ENCODE data around the gene SLC35A2. TPM values are rescaled to one million over a fixed set of nuclear protein-coding genes. Genes with fewer than 3 reads are reported as not detected.

SLC35A2 gene
- total RNA-seq, 2 experiments from 2014 or later: 9.9 to 22.2 TPM

DNA sequence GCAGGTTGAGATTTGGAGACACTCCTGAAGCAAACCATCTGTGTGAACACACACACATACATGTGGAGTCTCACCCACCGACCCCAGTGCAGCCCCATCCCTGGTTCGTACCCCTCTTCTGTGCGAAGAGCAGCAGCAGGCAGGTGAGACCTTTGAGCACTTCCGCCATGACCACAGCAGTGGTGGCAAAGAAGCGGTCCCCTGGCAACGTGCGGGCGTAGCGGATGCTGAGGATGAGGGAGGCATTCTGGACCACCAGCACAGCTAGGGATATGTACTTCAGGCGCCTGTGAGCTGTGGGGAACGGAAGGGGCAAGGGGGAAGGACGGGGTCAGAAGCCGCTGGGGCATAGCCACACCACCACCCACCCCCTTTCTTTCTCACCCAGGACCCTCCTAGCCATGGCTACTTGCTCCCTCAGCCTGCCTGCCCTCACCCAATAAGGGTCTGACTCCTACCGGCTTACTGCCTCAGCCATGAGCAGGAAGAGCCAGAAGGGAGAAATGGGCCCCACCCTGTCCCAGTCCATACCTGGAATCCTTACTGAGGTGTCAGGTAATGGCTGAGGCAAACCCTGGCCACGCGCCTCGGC lies 1.6 kb downstream of the SLC35A2 start:
- no peak overlapping the region for H2AFZ ChIP-seq (ENCODE audit: low read length)
- peaks cover 38% of the 10 kb centered on the region for H3K36me3 ChIP-seq (ENCODE audit: insufficient read depth, low read length)
- no peak for DNase-seq (ENCODE audit: low spot score)
- intact Hi-C loops (cut with micrococcal nuclease; ENCODE audit: unreplicated experiment): no loop called here
- H3K4me2 ChIP-seq (ENCODE audit: low read length): peak overlapping the region; percentile 93
- peaks cover 3% of the 10 kb centered on the region; the same call in 1 of the 2 replicates for H4K20me1 ChIP-seq (ENCODE audit: insufficient read depth, low read length)
- ChIA-PET CTCF (ENCODE audit: unreplicated experiment) (no interaction called here), POLR2A (no interaction called here)
- H3K79me2 ChIP-seq (ENCODE audit: insufficient read depth, low read depth, low read length): peaks cover 18% of the 10 kb centered on the region; the same call in 1 of the 2 replicates
- H3K9me3 ChIP-seq (ENCODE audit: low read length): no peaks in the 10 kb centered on the region
- H3K4me1 ChIP-seq (ENCODE audit: insufficient read depth, low read length, poor library complexity, severe bottlenecking): peaks cover 27% of the 10 kb centered on the region
- peak overlapping the region; percentile 96 for H3K4me3 ChIP-seq (ENCODE audit: low read depth, low read length, poor library complexity, severe bottlenecking)
- BruUV-seq (replicated peaks): no TSS peak
- no peak overlapping the region for H3K27ac ChIP-seq (ENCODE audit: low read depth, low read length, poor library complexity, severe bottlenecking)
- H3K9me2 ChIP-seq (ENCODE audit: insufficient read depth, low read length): no peaks in the 10 kb centered on the region
- no peak for TF ChIP-seq EZH2phosphoT487 (IDR thresholded peaks at IDR 0.05; ENCODE audit: borderline replicate concordance, low read depth, low read length)
- no peak for TF ChIP-seq CTCF (conservative IDR thresholded peaks at IDR 0.05; ENCODE audit: low read length)

- no peak overlapping the region for H2AFZ ChIP-seq (ENCODE audit: low read length)
- no peaks in the 10 kb centered on the region for H3K9me2 ChIP-seq (ENCODE audit: insufficient read depth, low read length)
- no peak for DNase-seq (ENCODE audit: low spot score)
- peaks cover 32% of the 10 kb centered on the region for H3K36me3 ChIP-seq (ENCODE audit: insufficient read depth, low read length)
- intact Hi-C loops (cut with micrococcal nuclease; ENCODE audit: unreplicated experiment): no loop called here
- POLR2A ChIA-PET: no interaction called here
- BruUV-seq (replicated peaks): no TSS peak
- TF ChIP-seq CTCF (conservative IDR thresholded peaks at IDR 0.05; ENCODE audit: low read length) (no peak), EZH2phosphoT487 (IDR thresholded peaks at IDR 0.05; ENCODE audit: borderline replicate concordance, low read depth, low read length) (no peak)
- H3K4me3 ChIP-seq (ENCODE audit: low read depth, low read length, poor library complexity, severe bottlenecking): no peak overlapping the region
- CTCF ChIA-PET (ENCODE audit: unreplicated experiment): no interaction called here
- no peaks in the 10 kb centered on the region for H3K9me3 ChIP-seq (ENCODE audit: low read length)
- H3K4me1 ChIP-seq (ENCODE audit: insufficient read depth, low read length, poor library complexity, severe bottlenecking): peaks cover 15% of the 10 kb centered on the region
- no peak overlapping the region for H3K4me2 ChIP-seq (ENCODE audit: low read length)
- no peaks in the 10 kb centered on the region for H4K20me1 ChIP-seq (ENCODE audit: insufficient read depth, low read length)
- peaks cover 13% of the 10 kb centered on the region; the same call in 1 of the 2 replicates for H3K79me2 ChIP-seq (ENCODE audit: insufficient read depth, low read depth, low read length)
- no peak overlapping the region for H3K27ac ChIP-seq (ENCODE audit: low read depth, low read length, poor library complexity, severe bottlenecking)
These were observed 2.8 kb downstream of the SLC35A2 start for GRCh38 chrX:48908600-48908999.

- POLR2A ChIA-PET: no interaction called here
- H3K79me2 ChIP-seq (ENCODE audit: insufficient read depth, low read depth, low read length): peaks cover 6% of the 10 kb centered on the region; the same call in 1 of the 2 replicates
- no peaks in the 10 kb centered on the region for H4K20me1 ChIP-seq (ENCODE audit: insufficient read depth, low read length)
- H3K9me3 ChIP-seq (ENCODE audit: low read length): no peaks in the 10 kb centered on the region
- H3K27ac ChIP-seq (ENCODE audit: low read depth, low read length, poor library complexity, severe bottlenecking): no peak overlapping the region
- peaks cover 49% of the 10 kb centered on the region for H3K36me3 ChIP-seq (ENCODE audit: insufficient read depth, low read length)
- CTCF ChIA-PET (ENCODE audit: unreplicated experiment): no interaction called here
- intact Hi-C loops (cut with micrococcal nuclease; ENCODE audit: unreplicated experiment): no loop called here
- peaks cover 7% of the 10 kb centered on the region for H3K4me1 ChIP-seq (ENCODE audit: insufficient read depth, low read length, poor library complexity, severe bottlenecking)
- H3K9me2 ChIP-seq (ENCODE audit: insufficient read depth, low read length): no peaks in the 10 kb centered on the region
- DNase-seq (ENCODE audit: low spot score): no peak
- no peak overlapping the region for H2AFZ ChIP-seq (ENCODE audit: low read length)
- no TSS peak for BruUV-seq (replicated peaks)
- H3K4me2 ChIP-seq (ENCODE audit: low read length): no peak overlapping the region
- H3K4me3 ChIP-seq (ENCODE audit: low read depth, low read length, poor library complexity, severe bottlenecking): no peak overlapping the region
- TF ChIP-seq EZH2phosphoT487 (IDR thresholded peaks at IDR 0.05; ENCODE audit: borderline replicate concordance, low read depth, low read length) (no peak), CTCF (conservative IDR thresholded peaks at IDR 0.05; ENCODE audit: low read length) (no peak)
These were observed 6.2 kb downstream of the SLC35A2 start for GRCh38 chrX:48905090-48905790.

Data from OCI-LY7 (cell line).